Measurements from ENCODE around the gene PRKD1. TPM values are rescaled to one million over a fixed set of nuclear protein-coding genes. Genes with fewer than 3 reads are reported as not detected.

Gene PRKD1
- total RNA-seq, 1 experiment from 2014 or later: 2.7 TPM

GRCh38 chr14:29740491-29740890, 187.2 kb downstream of the PRKD1 start:
- H3K4me1 Mint-ChIP-seq: peaks cover 24 to 25% of the 10 kb centered on the region in 2 experiments
- no peaks in the 10 kb centered on the region; the same call in 1 of the 2 replicates for H3K4me1 ChIP-seq (ENCODE audit: insufficient read depth, low read length)
- no peak overlapping the region for H3K27ac ChIP-seq (ENCODE audit: insufficient read length, low read depth, low read length)
- no peak overlapping the region for H3K4me2 ChIP-seq (ENCODE audit: insufficient read depth, insufficient read length, low read length)
- H3T11ph ChIP-seq (ENCODE audit: low read length): no peak overlapping the region
- H3K9me3 Mint-ChIP-seq: no peaks in the 10 kb centered on the region
- H3K4me3 Mint-ChIP-seq: no peak overlapping the region
- no peaks in the 10 kb centered on the region for H4K20me1 ChIP-seq (ENCODE audit: control insufficient read depth, insufficient read depth, insufficient read length)
- H3K14ac ChIP-seq (ENCODE audit: insufficient read depth, low read length): no peak overlapping the region
- H2AFZ ChIP-seq (ENCODE audit: low read length): no peak overlapping the region
- no peak overlapping the region for H2BK12ac ChIP-seq (ENCODE audit: insufficient read length, low read depth, low read length)
- no peak overlapping the region for H3K27ac Mint-ChIP-seq
- H2AK5ac ChIP-seq (ENCODE audit: insufficient read length, low read length): no peak overlapping the region
- no peak overlapping the region for H2BK15ac ChIP-seq (ENCODE audit: low read depth, low read length)
- H3K56ac ChIP-seq (ENCODE audit: insufficient read length, low read depth, low read length): no peak overlapping the region
- no peaks in the 10 kb centered on the region for H3K79me1 ChIP-seq (ENCODE audit: insufficient read depth, low read depth, low read length, poor library complexity, severe bottlenecking)
- no peak overlapping the region for H2BK120ac ChIP-seq (ENCODE audit: low read depth, low read length, poor library complexity, severe bottlenecking)
- no peak for DNase-seq
- H4K5ac ChIP-seq (ENCODE audit: insufficient read length, low read depth, low read length): no peak overlapping the region
- H3K27me3 Mint-ChIP-seq (ENCODE audit: low read depth): no peaks in the 10 kb centered on the region
- H4K8ac ChIP-seq (replicated peaks; ENCODE audit: insufficient read length, low read depth, low read length): no peak overlapping the region
- no peak overlapping the region for H3K23ac ChIP-seq (ENCODE audit: insufficient read length, low read depth, low read length)
- no peaks in the 10 kb centered on the region for H3K9me3 ChIP-seq (ENCODE audit: control insufficient read depth, low read depth, low read length)
- TF ChIP-seq, protein P1, sequence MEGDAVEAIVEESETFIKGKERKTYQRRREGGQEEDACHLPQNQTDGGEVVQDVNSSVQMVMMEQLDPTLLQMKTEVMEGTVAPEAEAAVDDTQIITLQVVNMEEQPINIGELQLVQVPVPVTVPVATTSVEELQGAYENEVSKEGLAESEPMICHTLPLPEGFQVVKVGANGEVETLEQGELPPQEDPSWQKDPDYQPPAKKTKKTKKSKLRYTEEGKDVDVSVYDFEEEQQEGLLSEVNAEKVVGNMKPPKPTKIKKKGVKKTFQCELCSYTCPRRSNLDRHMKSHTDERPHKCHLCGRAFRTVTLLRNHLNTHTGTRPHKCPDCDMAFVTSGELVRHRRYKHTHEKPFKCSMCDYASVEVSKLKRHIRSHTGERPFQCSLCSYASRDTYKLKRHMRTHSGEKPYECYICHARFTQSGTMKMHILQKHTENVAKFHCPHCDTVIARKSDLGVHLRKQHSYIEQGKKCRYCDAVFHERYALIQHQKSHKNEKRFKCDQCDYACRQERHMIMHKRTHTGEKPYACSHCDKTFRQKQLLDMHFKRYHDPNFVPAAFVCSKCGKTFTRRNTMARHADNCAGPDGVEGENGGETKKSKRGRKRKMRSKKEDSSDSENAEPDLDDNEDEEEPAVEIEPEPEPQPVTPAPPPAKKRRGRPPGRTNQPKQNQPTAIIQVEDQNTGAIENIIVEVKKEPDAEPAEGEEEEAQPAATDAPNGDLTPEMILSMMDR (conservative IDR thresholded peaks at IDR 0.05): no peak
- no peak overlapping the region for H2BK5ac ChIP-seq (ENCODE audit: insufficient read length, low read length)
- H2BK20ac ChIP-seq (ENCODE audit: low read depth, low read length, poor library complexity, severe bottlenecking): no peak overlapping the region
- no peak overlapping the region for H3K4ac ChIP-seq (ENCODE audit: low read depth, low read length)
- no peak overlapping the region for H3K9ac ChIP-seq (ENCODE audit: extremely low read depth, insufficient read length, low read length)
- H3K36me3 Mint-ChIP-seq (ENCODE audit: insufficient read depth in 1 of 3, low read depth in 3 of 3): peaks cover 0 to 4% (median 0%) of the 10 kb centered on the region in 3 experiments; a peak in 1 of 7 replicates
- H3K23me2 ChIP-seq (ENCODE audit: insufficient read length, low read depth, low read length, poor library complexity, severe bottlenecking): no peaks in the 10 kb centered on the region
- no peaks in the 10 kb centered on the region for H3K79me2 ChIP-seq (ENCODE audit: insufficient read depth, low read length)
- no peaks in the 10 kb centered on the region for H3K27me3 ChIP-seq (ENCODE audit: insufficient read depth, low read length)
- no peak overlapping the region for H3K18ac ChIP-seq (ENCODE audit: insufficient read length, low read depth, low read length)
- no peak overlapping the region for H4K91ac ChIP-seq (ENCODE audit: insufficient read length, low read depth, low read length)
